Breast epithelium (tissue), 3 donors: ENCODE measurements around the gene C10orf105.

ENCODE experiments used
- CTCF ChIP-seq, 3 donors: fragments of 450-650 bp; IDR thresholded peaks; one replicate each; pipeline ENCODE4 v1.5.1; 2016 to 2017; ENCODE audit warnings: antibody characterized with exemption in 3 of 3, mild to moderate bottlenecking in 3 of 3, moderate library complexity in 3 of 3
- POLR2AphosphoS5 ChIP-seq, 3 donors: sonication (generic); formaldehyde crosslinking; IDR thresholded peaks; one replicate each; pipeline ENCODE4 v1.6.1; 2017; ENCODE audit warnings: antibody characterized with exemption in 3 of 3

- TF ChIP-seq CTCF (IDR thresholded peaks at IDR 0.05): no peak
- no peak for TF ChIP-seq POLR2AphosphoS5 (IDR thresholded peaks at IDR 0.05)
Measured at GRCh38 chr10:71667387-71667752, 52.2 kb downstream of the C10orf105 start.
